ENCODE data around the gene PAX6. TPM values are rescaled to one million over a fixed set of nuclear protein-coding genes. Genes with fewer than 3 reads are reported as not detected.
A peak's percentile ranks its signal among the peaks of the same experiment; 100 is the strongest.

PAX6 gene
- total RNA-seq, 1 donor from 2014 or later, result not detected

DNA sequence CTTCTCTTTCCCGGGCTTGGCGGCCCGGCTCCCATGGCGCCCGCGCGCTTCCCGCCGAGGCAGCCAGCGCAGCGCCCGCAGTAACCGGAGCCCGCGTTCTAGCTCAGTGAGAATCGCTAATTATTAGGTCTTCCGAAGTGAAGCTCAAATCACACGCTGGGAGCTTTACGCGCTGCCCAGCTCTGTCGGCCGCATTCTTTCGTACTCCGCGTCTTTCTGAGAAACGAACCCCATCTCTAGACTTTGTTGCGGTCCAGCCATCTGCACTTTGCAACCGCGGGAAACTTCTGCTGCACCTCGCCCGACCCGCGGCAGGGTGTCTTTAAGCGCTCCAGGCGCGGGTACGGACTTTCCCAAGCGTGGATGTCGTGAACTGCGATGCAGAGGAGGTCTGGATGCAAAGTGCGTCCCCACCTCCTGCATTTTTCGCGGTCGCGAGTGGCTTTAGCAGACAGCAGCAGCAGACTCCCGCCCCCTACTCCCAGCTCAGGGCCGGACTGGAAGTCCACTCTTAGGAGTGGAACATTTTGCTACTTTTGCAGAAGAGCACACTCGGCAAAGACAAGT lies 6.0 kb upstream of the PAX6 start:
- H3K9me3 ChIP-seq (ENCODE audit: control insufficient read depth in 3 of 3, low read length in 3 of 3), result no peaks in the 10 kb centered on the region
- H3K27ac ChIP-seq (ENCODE audit: low read depth, low read length), result no peak overlapping the region
- H3K36me3 ChIP-seq (ENCODE audit: control insufficient read depth in 3 of 3, insufficient read depth in 3 of 3, low read length in 3 of 3), result no peaks in the 10 kb centered on the region
- no peak overlapping the region for H3K9ac ChIP-seq (ENCODE audit: low read depth in 1 of 3, low read length in 3 of 3)
- peaks cover 52 to 56% (median 54%) of the 10 kb centered on the region in 3 donors for H3K4me1 ChIP-seq (ENCODE audit: control insufficient read depth in 3 of 3, insufficient read depth in 3 of 3, low read length in 3 of 3)
- H3K27me3 ChIP-seq (ENCODE audit: control insufficient read depth in 3 of 3, insufficient read depth in 3 of 3, low read length in 3 of 3), result peaks cover 91 to 97% (median 93%) of the 10 kb centered on the region in 3 donors
- H3K4me3 ChIP-seq (ENCODE audit: low read length in 3 of 3), result peak overlapping the region; percentile 48 to 62 (median 54)

- no peak overlapping the region for H3K9ac ChIP-seq (ENCODE audit: low read depth in 1 of 3, low read length in 3 of 3)
- peaks cover 55 to 60% (median 58%) of the 10 kb centered on the region in 3 donors for H3K4me1 ChIP-seq (ENCODE audit: control insufficient read depth in 3 of 3, insufficient read depth in 3 of 3, low read length in 3 of 3)
- H3K27ac ChIP-seq (ENCODE audit: low read depth, low read length), result no peak overlapping the region
- no peaks in the 10 kb centered on the region for H3K36me3 ChIP-seq (ENCODE audit: control insufficient read depth in 3 of 3, insufficient read depth in 3 of 3, low read length in 3 of 3)
- H3K4me3 ChIP-seq (ENCODE audit: low read length in 3 of 3), result peak overlapping the region in 2 of 3 donors; percentile 41 to 62
- peaks cover 91 to 97% (median 92%) of the 10 kb centered on the region in 3 donors for H3K27me3 ChIP-seq (ENCODE audit: control insufficient read depth in 3 of 3, insufficient read depth in 3 of 3, low read length in 3 of 3)
- no peaks in the 10 kb centered on the region for H3K9me3 ChIP-seq (ENCODE audit: control insufficient read depth in 3 of 3, low read length in 3 of 3)
Measured at GRCh38 chr11:31816468-31817053, 5.4 kb upstream of the PAX6 start.

DNA sequence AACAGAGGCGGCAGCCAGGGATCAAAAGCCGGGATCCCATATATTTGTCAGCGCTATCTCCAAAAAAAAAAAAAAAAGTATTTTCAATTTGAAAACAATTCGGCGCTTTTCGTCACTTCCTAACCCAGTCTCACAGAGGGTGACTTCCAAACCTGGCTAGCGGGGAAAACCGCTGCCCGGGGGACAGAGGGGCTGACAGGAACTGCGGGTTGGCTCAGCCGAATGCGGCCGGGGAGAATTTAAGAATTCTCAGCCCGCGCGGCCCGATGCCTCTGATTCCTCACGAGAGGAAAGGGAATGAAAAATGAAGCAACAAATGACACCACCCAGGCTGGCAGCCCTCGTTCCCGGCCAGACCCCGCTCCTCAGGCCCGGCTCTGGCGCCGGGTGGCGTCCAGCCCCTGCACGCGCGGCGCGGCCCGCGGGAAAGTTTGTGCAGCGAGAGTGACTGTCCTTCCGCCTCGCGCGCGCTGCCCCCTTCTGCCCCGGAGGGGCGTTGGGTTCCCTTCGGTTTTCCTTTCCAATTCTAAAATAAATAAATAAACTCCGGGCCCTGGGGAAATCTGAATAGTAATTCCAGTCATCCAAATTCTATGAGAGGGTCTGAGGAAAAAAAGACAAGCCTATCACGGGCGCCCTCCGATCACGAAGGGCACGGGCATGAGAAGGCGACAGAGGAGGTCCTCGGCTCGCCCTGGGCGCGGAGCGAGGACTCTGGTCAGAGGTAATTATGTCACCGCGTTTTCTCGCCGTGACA lies 4.8 kb upstream of the PAX6 start:
- H3K9ac ChIP-seq (ENCODE audit: low read depth in 1 of 3, low read length in 3 of 3), result peak overlapping the region in 1 of 3 donors; percentile 50
- H3K27me3 ChIP-seq (ENCODE audit: control insufficient read depth in 3 of 3, insufficient read depth in 3 of 3, low read length in 3 of 3), result peaks cover 90 to 98% (median 96%) of the 10 kb centered on the region in 3 donors
- H3K9me3 ChIP-seq (ENCODE audit: control insufficient read depth in 3 of 3, low read length in 3 of 3), result no peaks in the 10 kb centered on the region
- H3K4me1 ChIP-seq (ENCODE audit: control insufficient read depth in 3 of 3, insufficient read depth in 3 of 3, low read length in 3 of 3), result peaks cover 61 to 67% (median 64%) of the 10 kb centered on the region in 3 donors
- H3K36me3 ChIP-seq (ENCODE audit: control insufficient read depth in 3 of 3, insufficient read depth in 3 of 3, low read length in 3 of 3), result no peaks in the 10 kb centered on the region
- no peak overlapping the region for H3K27ac ChIP-seq (ENCODE audit: low read depth, low read length)
- peak overlapping the region in 2 of 3 donors; percentile 41 to 62 for H3K4me3 ChIP-seq (ENCODE audit: low read length in 3 of 3)

DNA sequence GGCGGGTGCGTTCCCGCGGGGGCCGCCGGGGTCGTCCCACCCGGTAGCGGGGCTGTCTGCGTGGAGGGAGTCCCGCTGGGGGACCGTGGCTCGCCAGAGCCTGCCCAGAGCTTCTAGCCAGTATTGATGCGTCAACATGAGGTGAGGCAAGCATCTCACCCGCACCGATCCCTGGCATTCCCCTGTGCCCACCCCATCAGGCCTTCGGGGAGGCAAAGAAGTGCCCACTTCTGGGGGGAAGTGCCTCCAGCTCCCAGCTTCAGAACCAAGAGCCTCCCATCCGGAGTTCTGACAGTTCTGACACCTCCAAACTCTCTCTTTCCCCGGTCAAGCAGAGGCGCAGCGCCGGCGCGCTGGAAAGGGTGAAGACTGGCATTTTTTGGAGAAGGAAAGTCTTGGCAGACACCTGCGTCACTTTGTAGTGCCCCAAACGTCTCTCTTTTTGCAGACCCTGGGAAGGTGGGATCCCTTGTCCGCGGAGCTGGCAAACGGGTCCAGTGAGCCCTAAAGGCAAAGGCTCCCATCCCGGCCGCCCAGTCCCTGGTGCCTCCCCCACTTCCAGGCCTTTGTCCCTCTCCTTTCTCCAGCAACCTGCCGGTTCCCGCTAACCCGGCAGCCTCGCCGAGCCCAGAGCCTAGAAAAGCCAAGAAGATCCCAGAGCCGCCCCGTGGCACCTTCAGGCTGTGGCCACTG lies 3.2 kb upstream of the PAX6 start:
- Histone ChIP-seq H3K27me3 (ENCODE audit: control insufficient read depth in 3 of 3, insufficient read depth in 3 of 3, low read length in 3 of 3) (peaks cover 91 to 98% (median 96%) of the 10 kb centered on the region in 3 donors), H3K9me3 (ENCODE audit: control insufficient read depth in 3 of 3, low read length in 3 of 3) (no peaks in the 10 kb centered on the region), H3K4me1 (ENCODE audit: control insufficient read depth in 3 of 3, insufficient read depth in 3 of 3, low read length in 3 of 3) (peaks cover 72 to 79% (median 76%) of the 10 kb centered on the region in 3 donors), H3K27ac (ENCODE audit: low read depth, low read length) (no peak overlapping the region), H3K9ac (ENCODE audit: low read depth in 1 of 3, low read length in 3 of 3) (no peak overlapping the region), H3K4me3 (ENCODE audit: low read length in 3 of 3) (peak overlapping the region in 2 of 3 donors; percentile 49 to 52), H3K36me3 (ENCODE audit: control insufficient read depth in 3 of 3, insufficient read depth in 3 of 3, low read length in 3 of 3) (no peaks in the 10 kb centered on the region)

DNA sequence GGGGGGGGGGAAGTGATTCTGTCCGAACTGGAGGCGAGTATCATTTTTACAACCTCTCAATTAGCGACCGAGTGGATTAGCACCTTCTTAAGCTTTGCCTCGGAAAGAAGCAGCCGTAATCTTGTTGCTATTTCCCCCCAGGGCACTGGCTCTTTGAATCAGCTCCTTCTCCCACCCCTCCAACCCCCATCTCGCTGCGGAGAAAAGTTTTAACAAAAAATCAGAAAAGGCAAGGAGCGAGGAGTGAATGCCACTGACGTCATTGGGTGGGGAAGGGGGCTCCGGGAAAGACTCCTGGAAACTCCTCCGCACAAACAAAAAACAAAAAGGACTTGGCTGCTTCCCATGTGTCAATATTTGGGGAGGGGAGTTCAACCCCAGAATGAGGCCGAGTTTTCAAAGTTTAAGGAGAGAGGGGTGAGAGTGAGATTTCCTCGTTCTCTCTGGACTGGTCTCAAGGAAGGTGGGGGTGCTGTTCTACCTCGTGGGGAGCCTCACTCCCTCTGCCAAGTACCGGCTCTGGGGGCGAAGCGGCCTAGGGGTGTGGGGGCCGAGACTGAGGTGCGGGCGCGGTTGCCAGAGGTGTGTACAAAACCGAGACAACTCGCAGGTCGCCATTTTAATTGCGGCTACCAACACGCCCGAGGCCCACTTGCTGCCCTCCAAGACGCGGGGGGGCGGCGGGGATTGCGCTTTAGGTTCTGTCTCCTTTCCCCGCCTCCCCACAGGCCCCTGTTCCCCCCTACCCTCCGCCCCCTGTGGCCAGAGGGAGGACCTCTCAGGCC lies 2.5 kb upstream of the PAX6 start:
- peak overlapping the region in 2 of 3 donors; percentile 49 to 65 for H3K4me3 ChIP-seq (ENCODE audit: low read length in 3 of 3)
- H3K9me3 ChIP-seq (ENCODE audit: control insufficient read depth in 3 of 3, low read length in 3 of 3), result no peaks in the 10 kb centered on the region
- H3K9ac ChIP-seq (ENCODE audit: low read depth in 1 of 3, low read length in 3 of 3), result no peak overlapping the region
- H3K27ac ChIP-seq (ENCODE audit: low read depth, low read length), result no peak overlapping the region
- peaks cover 72 to 82% (median 78%) of the 10 kb centered on the region in 3 donors for H3K4me1 ChIP-seq (ENCODE audit: control insufficient read depth in 3 of 3, insufficient read depth in 3 of 3, low read length in 3 of 3)
- no peaks in the 10 kb centered on the region for H3K36me3 ChIP-seq (ENCODE audit: control insufficient read depth in 3 of 3, insufficient read depth in 3 of 3, low read length in 3 of 3)
- H3K27me3 ChIP-seq (ENCODE audit: control insufficient read depth in 3 of 3, insufficient read depth in 3 of 3, low read length in 3 of 3), result peaks cover 92 to 99% (median 97%) of the 10 kb centered on the region in 3 donors

DNA sequence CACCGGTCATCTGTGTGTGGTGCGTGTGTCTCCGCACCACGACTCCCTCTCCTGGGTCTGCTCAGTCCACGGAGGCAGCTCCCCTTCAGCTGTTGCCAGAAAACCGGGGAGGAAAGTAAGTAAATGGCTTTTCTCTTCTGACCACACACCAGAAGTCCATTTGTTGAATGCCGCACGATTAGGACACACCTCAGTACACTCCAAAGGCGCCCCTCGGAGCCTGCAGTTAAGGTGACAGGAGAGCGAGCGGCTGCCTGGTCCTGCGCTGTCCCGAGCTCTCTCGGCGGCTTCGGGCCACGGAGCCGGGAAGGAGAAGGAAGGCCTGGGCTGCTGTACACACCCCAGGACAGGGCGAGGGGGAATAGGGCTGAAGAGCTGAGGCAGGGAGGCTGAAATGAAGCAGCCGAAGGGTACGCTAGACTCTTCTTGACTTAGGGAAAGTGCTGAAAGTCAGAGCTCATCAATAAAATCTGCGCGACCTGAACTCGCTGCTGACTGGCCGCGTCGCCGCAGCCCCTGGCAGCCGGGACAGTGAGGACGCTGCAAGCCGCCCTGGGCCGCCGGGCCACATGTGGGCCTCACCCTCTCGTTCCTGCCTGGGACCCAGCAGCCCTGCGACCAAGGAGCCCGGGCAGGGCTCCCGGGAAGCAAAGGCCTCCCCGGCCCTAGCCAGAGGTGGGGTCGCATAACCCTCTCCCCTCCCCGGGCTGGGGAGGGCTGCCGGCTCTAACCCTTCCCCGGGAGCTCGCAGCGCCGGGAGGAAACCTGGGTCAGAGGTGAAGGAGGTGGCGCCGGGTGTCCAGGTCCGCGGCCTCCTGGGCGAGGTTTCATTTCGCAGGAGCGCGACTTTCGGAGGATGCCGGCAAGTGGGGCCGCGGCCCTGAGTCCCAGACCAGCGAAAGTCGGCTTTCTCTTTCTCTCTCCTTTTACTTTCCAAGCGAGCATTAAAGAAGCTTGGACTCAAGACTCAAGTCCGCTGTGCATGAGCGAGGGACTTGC lies 1.6 kb upstream of the PAX6 start:
- no peak overlapping the region for H3K27ac ChIP-seq (ENCODE audit: low read depth, low read length)
- H3K36me3 ChIP-seq (ENCODE audit: control insufficient read depth in 3 of 3, insufficient read depth in 3 of 3, low read length in 3 of 3), result no peaks in the 10 kb centered on the region
- H3K9ac ChIP-seq (ENCODE audit: low read depth in 1 of 3, low read length in 3 of 3), result peak overlapping the region in 2 of 3 donors; percentile 45 to 65
- H3K9me3 ChIP-seq (ENCODE audit: control insufficient read depth in 3 of 3, low read length in 3 of 3), result no peaks in the 10 kb centered on the region
- peaks cover 92 to 99% (median 97%) of the 10 kb centered on the region in 3 donors for H3K27me3 ChIP-seq (ENCODE audit: control insufficient read depth in 3 of 3, insufficient read depth in 3 of 3, low read length in 3 of 3)
- H3K4me3 ChIP-seq (ENCODE audit: low read length in 3 of 3), result peak overlapping the region; percentile 59 to 65 (median 60)
- peaks cover 67 to 77% (median 73%) of the 10 kb centered on the region in 3 donors for H3K4me1 ChIP-seq (ENCODE audit: control insufficient read depth in 3 of 3, insufficient read depth in 3 of 3, low read length in 3 of 3)

- no peak overlapping the region for H3K27ac ChIP-seq (ENCODE audit: low read depth, low read length)
- H3K36me3 ChIP-seq (ENCODE audit: control insufficient read depth in 3 of 3, insufficient read depth in 3 of 3, low read length in 3 of 3), result no peaks in the 10 kb centered on the region
- no peaks in the 10 kb centered on the region for H3K9me3 ChIP-seq (ENCODE audit: control insufficient read depth in 3 of 3, low read length in 3 of 3)
- H3K27me3 ChIP-seq (ENCODE audit: control insufficient read depth in 3 of 3, insufficient read depth in 3 of 3, low read length in 3 of 3), result peaks cover 94 to 99% (median 97%) of the 10 kb centered on the region in 3 donors
- peaks cover 48 to 57% (median 57%) of the 10 kb centered on the region in 3 donors for H3K4me1 ChIP-seq (ENCODE audit: control insufficient read depth in 3 of 3, insufficient read depth in 3 of 3, low read length in 3 of 3)
- peak overlapping the region in 2 of 3 donors; percentile 59 to 65 for H3K4me3 ChIP-seq (ENCODE audit: low read length in 3 of 3)
- H3K9ac ChIP-seq (ENCODE audit: low read depth in 1 of 3, low read length in 3 of 3), result peak overlapping the region; percentile 38 to 54 (median 43)
Measured at GRCh38 chr11:31809857-31810778, 1.0 kb downstream of the PAX6 start.

DNA sequence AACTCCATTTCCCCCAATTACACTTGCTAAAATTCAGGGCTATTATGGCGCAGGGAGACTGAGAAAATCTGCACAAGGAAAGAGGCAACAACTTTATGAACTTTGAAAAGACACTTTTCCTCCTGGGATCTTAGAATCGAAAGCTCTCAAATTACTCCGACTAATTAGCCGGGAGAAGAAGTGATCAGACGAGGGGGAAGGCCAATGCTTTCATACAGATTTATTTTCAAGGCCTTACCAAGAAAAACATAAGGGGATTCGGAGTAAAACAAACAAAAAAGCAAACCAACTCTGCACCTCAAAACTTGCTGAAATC lies 1.6 kb downstream of the PAX6 start:
- no peak overlapping the region for H3K27ac ChIP-seq (ENCODE audit: low read depth, low read length)
- H3K36me3 ChIP-seq (ENCODE audit: control insufficient read depth in 3 of 3, insufficient read depth in 3 of 3, low read length in 3 of 3), result no peaks in the 10 kb centered on the region
- H3K27me3 ChIP-seq (ENCODE audit: control insufficient read depth in 3 of 3, insufficient read depth in 3 of 3, low read length in 3 of 3), result peaks cover 94 to 99% (median 97%) of the 10 kb centered on the region in 3 donors
- H3K4me3 ChIP-seq (ENCODE audit: low read length in 3 of 3), result peak overlapping the region in 1 of 3 donors; percentile 59
- H3K9ac ChIP-seq (ENCODE audit: low read depth in 1 of 3, low read length in 3 of 3), result peak overlapping the region in 1 of 3 donors; percentile 38
- peaks cover 49 to 57% (median 57%) of the 10 kb centered on the region in 3 donors for H3K4me1 ChIP-seq (ENCODE audit: control insufficient read depth in 3 of 3, insufficient read depth in 3 of 3, low read length in 3 of 3)
- no peaks in the 10 kb centered on the region for H3K9me3 ChIP-seq (ENCODE audit: control insufficient read depth in 3 of 3, low read length in 3 of 3)

Data from skeletal muscle tissue (tissue), 4 donors.